HG03135 (cell line): ENCODE results near the gene NES.

Source experiments
- ATAC-seq: cut with Tn5 transposase; IDR thresholded peaks from one replicate; pipeline ENCODE4 v1.9.1; 2021; ENCODE audit warnings: mild to moderate bottlenecking, moderate library complexity; ENCODE audit not compliant: unreplicated experiment

NES gene

DNA sequence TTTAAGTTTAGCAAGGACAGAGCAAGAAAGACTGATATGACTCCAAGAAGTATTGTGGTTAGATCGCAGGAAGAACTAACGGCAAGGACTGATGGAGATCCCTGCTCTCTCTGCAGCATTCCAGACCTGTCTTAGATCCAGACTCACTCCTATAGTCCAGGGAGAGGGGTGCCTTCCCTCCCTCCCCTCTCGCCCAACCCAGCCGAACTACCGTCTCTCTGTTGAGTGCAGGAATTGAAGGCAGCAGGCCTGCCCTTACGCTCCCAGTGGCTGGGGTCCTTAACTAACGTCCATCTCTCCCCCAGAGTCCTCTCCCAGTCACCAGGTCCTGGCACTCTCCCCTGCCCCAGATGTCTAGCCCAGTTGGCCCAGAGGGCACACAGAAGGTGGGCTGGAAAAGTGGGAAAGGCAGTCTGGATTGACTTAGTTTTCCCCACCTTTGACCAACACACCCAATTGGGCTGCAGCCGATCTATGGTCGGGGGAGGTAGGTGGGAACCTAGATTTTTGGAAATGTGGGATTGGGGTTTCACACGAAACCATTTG, 27.0 kb upstream of the NES start:
- ATAC-seq, result no peak

DNA sequence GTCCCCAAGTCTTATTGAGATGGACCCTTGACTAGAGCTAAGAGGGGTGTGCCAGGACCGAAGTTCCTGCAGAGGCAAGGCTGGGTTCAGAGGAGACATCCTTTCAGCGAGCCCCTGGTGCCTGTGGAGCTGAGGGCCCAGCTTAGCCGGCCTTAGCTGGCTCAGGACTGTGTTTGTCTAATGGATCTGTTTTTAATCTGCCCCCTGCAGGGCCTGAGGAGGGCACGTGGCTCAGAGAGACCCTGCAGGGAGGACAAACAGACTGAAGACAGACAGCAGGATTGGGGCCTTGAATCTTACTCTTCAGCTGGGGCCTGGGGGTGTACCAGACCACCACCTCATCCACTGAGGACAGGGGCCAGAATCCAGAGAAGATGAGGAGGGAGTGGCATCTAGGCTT, 26.5 kb upstream of the NES start:
- ATAC-seq, result no peak

DNA sequence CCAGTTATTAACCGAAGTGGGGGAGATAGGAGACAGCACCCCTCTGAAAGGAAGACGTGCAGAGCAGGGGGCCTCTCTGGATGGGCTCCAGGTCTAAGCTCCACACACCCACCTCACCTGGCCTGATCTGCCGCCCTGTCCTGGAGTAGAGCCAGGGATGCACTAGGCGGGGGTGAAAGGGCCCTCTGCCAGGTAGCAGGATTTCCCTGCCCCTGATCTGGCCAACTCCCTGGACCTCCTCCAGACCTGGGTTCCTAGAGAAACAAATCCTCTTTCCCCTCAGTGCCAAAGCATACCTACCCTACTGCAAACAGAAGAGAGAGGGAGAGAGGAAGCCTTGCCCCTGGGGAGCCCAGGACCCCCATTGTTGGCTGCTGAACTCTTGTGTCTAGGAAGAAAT, 26.1 kb upstream of the NES start:
- no peak for ATAC-seq

DNA sequence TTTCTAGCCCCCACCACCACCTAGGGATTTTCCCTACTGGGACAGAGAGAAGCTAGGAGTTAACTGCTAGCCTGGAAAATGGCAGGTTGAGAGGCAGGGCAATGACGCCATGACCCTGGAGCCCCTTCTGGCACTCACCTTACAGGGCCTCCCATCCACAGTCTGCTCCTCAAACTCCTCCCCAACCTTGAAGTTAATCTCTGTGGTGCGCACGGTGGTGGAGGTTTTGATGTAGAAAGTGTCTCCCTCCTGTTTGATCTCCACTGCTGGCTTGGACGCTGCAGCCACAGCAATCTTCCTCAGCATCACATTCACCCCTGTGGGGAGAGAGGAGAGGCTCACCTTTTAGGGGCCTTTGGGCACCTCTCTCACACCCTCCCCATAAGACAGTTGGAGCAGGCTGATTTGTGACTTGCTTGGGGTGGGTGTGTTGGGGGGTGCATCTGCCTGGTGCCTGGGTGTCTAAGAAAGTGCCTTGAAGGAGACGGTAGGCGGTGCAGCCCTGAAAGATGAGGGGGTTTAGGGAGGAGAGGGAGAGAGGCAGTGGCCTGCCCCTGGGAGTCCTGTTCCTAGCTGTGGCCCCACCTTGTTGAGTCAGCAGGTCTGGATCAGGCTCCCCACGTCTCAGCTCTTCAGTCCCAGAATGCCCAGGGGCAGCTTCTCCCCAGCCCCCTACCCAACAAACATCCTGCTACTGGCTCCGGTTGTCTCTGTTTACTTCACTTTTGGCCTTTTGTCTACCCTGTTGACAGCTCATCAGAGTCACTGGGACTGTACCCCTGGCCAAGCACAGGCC, 23.7 kb upstream of the NES start:
- no peak for ATAC-seq

DNA sequence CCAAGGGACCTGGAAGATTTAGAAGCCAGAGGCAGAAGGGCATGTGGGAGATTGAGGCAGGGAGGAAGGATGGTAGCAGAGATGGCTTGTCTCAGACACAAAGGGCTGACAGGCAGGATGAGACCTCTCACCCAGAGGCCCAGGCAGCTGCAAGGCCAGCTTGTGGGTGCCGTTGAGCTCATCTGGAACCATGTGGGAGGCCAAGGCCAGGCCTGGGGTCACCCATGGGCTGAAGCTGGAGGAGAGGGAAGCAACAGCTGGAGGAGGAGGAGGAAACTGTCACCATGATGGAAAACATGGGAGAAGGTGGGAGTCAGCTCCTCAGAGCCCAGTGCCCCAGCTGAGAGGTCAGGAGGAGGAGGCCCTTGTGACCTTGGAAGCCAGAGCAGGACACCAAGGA, 21.8 kb upstream of the NES start:
- no peak for ATAC-seq

DNA sequence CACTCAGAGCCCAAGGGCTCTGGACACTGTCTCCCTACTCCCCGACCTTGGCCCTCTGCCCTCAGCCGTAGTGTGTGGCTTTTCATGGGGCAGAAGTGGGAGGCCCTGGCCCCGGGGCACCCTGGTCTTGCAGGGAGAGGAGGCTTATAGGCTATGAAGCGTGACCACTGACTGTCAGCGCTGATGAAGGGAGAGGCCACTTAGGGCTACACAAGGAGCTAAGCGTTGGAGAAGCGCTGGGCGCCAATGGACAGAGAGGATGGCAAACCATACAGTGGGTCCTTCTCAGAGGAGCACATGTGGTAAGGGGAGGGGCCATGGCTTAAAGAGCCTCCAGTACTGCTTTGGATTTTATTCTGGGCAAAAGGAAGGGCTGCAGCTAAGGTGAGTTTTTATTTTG, 20.3 kb upstream of the NES start:
- no peak for ATAC-seq

DNA sequence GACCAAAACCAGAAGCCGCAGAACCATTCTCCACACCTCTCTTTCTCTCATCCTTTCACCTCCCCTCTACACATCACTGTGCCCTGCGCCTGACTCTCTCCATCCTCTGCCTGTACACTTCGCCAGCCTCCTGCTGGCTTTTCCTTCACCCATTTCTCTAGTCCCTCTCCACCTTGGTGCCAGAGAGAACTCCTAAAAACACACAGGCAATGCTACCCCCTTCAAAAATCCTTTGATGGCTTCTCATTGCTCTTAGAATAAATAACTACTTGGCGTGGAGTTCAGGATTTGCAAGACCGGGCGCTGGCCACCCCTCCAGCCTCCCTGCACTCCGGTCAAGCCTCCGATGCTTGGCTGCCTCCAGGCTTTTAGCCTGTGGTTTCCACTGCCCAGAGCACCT, 19.5 kb upstream of the NES start:
- ATAC-seq, result no peak

DNA sequence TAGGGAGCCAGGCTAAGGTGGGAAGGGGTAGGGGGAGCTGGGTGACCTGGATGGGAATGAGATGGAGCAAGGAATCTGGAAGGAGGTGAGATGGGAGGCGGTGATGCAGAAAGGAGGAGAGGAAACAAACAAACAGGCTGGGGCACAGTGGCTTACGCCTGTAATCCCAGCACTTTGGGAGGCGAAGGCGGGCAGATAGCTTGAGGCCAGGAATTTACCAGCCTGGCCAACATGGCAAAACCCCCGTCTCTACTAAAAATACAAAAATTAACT, 17.4 kb upstream of the NES start:
- ATAC-seq, result no peak

DNA sequence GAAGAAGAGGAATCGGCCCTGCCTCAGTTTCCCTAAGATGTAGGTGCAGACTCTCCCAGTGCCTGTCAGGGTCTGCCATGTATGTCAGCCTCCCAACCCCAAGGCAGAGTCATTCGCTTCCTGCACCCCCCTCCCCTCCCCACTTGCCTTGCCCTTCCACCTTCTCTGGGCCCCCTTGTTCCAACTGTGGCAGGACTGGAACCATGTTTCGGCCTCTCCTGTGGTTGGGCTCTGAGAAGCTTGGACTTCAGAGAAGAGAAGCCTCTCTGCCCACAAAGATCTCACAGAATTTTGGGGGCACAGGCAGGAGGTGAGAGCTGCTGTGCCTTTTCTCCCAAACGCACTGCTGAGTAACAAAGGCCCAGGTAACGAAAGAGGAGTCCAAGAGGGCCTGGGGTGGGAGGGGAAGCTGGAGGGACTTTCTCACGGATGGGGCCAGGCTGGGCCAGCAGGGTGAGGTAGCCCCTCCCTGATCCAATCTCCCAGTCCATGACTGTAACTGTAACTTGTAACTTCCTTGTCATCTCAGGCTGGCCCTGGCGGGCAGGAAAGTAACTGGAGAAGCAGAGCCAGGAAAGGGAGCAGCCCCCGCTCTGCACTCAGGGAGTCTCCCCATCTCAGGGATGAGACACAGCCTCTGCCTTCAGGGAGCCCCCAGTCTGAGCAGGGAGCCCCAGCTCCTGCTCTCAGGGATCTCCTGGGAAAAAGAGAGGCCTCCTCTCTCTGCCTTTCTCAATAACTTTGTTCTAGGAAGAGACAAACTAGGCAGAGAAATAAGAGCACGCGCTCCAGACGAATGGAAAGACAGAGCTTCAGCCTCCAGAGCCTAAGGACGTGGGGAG, 16.9 kb upstream of the NES start:
- ATAC-seq, result no peak

DNA sequence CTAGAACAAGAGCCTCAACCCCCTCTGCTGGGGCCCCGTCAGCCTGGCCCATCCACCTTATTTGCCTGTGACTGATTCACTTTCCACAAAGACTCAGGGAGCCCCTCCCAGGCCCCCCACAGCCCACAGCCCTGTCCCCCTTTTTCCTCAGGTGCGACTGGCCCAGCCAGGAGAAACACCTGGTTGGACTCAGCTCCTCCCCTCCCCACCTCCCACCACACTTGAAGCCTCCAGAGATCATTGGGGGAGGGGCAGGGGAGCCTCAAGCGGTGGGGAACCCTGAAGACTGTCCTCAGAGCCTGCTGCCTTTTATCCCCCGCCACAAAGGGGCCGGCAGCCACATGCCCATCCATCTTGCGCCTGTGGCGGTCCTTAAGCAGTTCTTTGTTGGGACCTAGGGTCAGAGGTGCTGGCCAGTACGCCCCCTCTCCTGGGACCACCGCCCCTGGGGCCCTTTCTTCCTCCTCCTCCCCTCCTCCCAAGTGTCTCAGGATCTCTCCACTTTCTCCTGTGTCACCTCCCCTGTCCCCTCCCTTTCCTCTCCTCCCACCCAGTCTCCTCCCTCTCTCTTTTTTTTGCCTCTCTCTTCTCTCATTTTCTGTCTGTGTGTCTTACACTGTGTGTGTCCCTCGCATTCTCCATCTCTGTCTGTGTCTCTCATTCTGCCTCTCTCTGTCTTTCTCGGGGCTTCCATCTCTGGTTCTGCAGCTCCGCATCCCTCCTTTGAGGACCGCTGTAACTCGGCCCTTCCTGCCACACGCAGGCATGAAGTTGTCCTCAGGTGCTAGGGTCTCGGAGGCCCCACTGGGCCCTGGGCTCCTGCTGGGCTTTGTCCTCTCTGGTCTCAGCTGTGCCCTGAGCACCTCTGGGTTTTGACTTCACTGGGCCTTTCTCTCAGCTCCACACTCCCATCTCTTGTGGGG, 16.0 kb upstream of the NES start:
- ATAC-seq, result no peak

DNA sequence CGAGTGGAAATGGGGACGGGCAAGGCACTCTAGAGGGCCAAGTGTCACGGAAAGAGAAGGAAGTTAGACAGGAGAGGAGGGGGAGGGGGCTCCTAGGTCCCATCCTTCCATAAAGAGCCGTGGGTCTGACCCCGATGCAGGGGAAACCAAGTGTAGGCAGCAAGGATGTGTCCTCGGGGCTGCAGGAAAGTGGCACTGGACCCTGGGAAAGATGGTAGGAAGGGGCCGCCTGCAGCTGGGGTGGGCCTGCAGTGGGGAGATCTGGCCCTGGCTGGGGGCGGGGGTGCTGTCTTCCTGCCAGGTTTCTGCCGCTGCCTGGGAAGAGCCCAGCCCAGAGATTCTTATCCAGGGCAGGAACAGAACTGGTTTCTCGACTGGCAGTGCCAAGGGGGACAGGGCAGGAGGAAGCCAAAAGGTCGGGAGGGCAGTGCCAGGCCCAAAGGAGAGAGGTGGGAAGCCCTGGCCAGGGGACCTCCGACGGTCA, 15.3 kb upstream of the NES start:
- ATAC-seq, result no peak

DNA sequence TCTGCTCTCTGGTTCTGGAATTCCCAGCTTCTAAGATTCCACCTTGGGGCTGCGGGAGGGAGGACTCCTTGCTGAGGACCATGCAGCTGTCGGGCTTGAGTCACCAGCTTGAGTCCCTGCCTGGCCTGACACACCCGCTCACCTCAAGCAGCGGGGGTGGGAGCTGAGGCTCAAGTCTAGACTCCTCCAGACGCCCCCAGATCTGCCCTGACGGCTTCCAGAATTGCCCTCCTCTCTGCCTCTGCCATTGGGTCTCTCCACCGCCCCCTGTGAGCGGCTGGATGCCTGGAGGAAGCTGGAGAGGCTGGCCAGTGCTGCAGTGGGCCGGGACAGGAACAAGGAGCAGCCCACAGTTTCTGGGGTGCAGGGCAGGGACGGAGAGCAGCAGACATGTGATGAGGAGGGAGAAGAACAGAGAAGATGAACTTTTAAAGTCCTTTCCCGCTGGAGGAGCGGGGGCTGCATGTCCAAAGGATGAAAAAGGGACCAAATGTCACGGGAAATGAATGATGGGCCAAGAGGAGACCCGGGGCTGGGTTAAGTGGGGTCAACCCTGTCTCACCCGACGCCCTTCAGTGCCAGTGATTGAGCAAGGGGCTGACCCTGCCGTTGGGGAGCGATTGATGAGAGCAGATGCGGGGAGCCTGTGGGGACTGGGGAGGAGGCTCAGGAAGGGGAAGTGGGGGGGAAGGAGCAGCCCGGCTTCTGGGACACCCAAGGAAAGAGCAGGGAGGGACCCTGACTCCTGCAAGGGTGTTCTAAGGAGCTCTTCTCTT, 14.6 kb upstream of the NES start:
- ATAC-seq, result no peak

DNA sequence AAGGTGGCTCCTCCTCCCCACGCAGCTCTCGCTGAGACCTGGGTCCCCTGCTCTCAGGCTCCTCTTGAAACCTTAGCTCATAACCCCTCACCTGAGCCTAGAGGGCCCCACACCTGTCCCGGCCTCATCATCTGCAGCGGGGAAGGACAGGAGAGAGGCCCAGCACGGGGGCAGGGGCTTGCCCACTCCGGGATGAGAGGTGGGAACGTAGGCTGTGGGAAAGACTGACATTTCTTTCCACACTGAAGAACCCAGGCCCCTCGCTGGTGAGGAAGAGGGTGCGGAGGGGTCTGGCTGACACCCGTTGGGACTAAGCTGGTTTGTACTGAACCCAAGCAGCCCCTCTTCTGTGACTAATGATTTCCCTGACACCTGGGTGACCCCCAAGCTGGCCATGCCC, 14.0 kb upstream of the NES start:
- ATAC-seq, result no peak

DNA sequence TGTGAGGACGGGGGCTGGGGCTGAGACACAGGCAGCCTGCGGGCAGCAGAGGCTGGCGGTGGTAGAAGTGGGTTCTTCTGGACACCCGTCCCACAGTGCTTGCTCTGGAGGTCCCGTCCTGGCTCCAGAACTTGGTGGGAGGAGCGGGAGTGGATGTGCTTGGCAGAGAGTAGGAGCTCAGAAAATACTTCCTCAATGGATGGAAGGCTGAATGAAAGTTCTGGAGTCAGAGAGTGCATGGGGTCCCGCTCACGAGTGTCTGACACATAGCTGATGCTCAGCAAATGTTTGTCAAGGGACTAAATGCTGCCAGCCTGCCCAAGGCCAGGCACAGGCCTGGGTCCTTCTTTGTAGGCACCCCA, 13.4 kb upstream of the NES start:
- no peak for ATAC-seq

DNA sequence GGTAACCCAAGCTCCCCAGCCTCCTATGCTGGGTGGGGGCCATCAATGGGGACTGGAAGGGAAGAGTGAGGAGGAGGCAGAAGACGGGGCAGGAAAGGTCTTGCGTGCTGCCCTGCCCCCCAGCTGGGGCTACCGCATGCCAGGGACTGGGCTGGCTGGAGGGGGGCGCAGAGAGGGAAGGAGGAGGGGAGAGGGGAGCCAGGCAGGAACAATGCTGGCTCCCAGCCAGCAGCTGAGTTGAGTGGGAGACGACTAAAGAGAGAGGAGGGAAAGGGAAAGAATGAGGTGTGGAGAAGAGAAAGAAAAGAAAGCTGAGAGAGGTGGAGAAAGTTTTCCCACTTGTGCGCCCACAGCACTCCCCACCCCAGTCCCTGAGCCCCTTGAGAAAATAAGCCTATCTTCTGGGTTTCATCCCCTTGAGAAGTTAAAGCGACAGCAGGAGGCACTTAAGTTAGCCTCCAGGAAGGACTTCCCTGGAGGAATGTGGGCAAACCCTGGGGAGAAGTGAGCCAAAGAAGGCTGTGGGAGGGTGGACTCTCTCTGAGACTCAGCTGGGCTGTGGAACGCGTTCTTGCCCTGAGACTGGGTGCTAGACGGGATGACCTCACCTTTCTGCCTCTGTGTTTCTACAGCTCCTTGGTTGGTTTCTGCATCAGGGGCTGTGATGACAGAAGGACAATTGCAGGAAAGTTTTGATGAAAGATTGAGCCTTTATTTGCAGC, 12.9 kb upstream of the NES start:
- no peak for ATAC-seq

DNA sequence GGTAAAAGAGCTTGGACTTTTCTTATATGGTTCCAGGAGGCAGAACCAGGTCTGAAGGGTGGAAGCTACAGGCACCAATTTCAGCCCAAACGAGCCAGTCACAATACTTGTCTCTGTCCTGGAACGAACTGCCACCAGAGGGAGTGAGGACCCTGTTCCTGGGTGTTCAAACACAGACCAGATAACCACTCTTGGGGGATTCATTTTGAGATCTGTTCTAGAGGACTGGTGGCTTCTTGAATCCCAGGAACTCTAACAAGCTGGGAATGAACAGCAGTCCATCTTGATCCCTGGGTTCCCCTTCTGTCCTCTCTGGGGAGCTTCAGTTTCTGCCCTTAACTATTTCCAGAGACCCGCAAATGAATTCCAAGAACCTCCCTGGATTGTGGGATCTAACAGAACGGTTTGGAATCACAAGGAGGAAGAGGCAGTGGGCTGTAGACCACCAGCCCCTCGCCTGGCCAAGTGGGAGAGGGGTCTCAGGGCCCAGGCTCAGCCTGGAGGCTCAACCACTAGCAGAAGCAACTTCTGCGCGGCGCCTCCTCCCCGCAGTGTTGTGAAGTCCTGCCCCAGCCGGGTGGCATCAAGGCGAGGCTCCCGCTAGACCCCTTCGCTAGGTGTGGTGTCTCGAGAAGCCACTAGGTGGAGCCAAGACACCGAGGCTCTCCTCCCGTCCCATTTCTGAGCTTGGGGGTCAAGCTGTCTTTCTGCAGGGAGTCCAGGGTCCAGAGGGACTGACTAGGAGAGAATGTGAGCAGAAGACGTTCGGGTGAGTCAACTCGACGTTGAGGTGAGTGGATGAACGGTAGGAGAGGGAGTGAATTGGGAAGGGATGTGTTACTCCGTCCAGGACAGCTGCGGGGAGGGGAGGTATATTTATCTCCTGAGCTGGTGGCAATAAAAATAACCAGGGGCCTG, 12.1 kb upstream of the NES start:
- no peak for ATAC-seq

DNA sequence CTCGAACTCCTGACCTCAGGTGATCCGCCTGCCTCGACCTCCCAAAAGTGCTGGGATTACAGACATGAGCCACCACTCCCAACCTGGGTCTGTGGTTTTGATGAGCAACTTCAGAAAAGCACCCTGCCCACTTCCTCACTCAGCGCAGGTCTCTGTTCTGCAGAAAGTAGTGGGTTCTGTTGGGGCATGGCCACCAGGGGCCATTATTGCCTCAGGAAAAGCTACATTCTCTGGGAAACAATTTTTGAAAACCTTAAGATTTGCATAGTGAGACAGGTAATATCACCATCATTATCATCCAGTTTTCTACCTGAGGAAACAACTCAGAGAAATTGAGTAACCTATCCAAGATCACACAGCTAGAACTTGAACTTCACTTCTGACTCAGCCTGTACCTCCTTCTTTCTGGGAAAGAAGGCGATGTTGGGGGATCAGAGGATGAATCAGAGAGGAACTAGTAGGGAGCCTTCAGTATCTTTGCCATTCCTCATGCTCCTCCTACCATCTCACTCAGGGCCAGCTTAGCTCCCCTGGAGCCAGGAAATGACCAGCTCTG, 7.1 kb upstream of the NES start:
- no peak for ATAC-seq

DNA sequence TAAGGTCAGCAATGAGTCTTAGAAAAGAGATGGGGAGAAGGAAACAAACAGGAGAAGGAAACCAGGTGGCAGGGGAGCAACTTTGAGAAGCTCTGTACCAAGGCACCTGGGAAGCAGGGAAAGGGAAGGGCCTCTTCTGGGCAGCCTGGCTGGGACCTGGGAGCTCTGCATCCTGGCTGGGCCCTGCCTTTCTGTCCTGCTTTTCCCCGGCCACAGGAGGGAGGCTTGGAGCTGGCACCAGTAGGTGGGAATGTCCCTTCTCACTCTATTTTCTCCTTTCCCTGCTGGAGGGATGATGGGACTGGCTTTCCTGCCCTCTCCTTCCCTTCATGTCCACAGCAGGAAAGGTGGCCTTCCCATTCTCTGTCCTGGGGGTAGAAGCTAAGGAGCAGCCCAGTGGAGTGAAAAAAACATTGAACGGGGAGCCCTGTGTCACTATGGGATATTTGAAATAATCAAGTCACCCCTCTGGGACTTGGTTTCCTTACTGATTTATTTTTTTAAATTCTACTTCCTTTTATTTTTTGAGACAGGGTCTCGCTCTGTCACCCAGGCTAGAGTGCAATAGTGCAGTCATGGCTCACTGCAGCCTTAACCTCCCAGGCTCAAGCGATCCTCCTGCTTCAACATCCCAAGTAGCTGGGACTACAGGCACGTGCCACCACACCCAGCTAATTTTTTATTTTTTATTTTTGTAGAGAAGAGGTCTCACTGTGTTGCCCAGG, 5.1 kb upstream of the NES start:
- ATAC-seq, result no peak
